HCT116 (cell line): ENCODE measurements around the gene RAB30. TPM values are rescaled to one million over a fixed set of nuclear protein-coding genes. Genes with fewer than 3 reads are reported as not detected.

Experiments
- ATAC-seq: fragments of 200-7000 bp; cut with Tn5 transposase; 2 replicates; pipeline ENCODE4 v1.9.1; 2020; ENCODE audit warnings: mild to moderate bottlenecking, moderate library complexity
- BruUV-seq: library from RNA; stranded (reverse); fragments of 400-500 nt; replicated peaks from 2 replicates; lab custom pipeline; 2021; lab: Mats Ljungman, UMichigan
- CTCF ChIA-PET: fragments of 300-600 bp; sonication (Branson Sonifier 250); formaldehyde crosslinking; loops from one replicate; lab custom pipeline; 2021; ENCODE audit warnings: antibody characterized with exemption; lab: Charles Lee
- POLR2A ChIA-PET: fragments of 300-600, 350-600 bp; sonication (Branson Sonifier 250); formaldehyde crosslinking; loops from one replicate; lab custom pipeline; 2021; ENCODE audit warnings: antibody characterized with exemption; lab: Charles Lee
- RAD21 ChIA-PET, 2 experiments: fragments of 300-600 bp; sonication (Branson Sonifier 250); formaldehyde crosslinking; loops; one replicate each; lab custom pipeline; 2023; ENCODE audit warnings: low total read pairs in 2 of 2; ENCODE audit not compliant: uncharacterized antibody in 2 of 2, unreplicated experiment in 2 of 2, low non-redundant PET in 1 of 2; lab: Charles Lee
- DNase-seq: peaks from one replicate; pipeline ENCODE4 v3.0.0-alpha.2; 2010; ENCODE audit warnings: low read depth, low spot score
- H2AFZ ChIP-seq: fragments of 200-600 bp; shearing (Covaris generic), sonication (generic); 2 replicates; pipeline ENCODE4 v1.6.1; 2017; ENCODE audit warnings: low read depth, mixed run types, mixed read lengths, antibody characterized with exemption, low read length; ENCODE audit not compliant: poor library complexity, severe bottlenecking
- H3K27ac ChIP-seq: 2 replicates; pipeline ENCODE4 v1.5.1; 2012; ENCODE audit warnings: low read depth, low read length
- H3K27me3 ChIP-seq: fragments of 200-600 bp; sonication (generic); 2 replicates; pipeline ENCODE4 v1.6.1; 2016; ENCODE audit warnings: mixed run types, low read length, mixed read lengths; ENCODE audit not compliant: insufficient read depth
- H3K36me3 ChIP-seq, 2 experiments: fragments of 200-500 bp in 1 of 2; fragments of 200-600 bp in 1 of 2; sonication (Bioruptor generic) in 1 of 2; sonication (generic) in 1 of 2; 2 replicates each; pipeline versions ENCODE4 v1.5.1 to v1.6.1; 2014 to 2016; ENCODE audit warnings: low read length in 2 of 2, inconsistent platforms in 1 of 2, mixed read lengths in 1 of 2, mixed run types in 1 of 2; ENCODE audit not compliant: insufficient read depth in 2 of 2, control insufficient read depth in 1 of 2
- H3K4me1 ChIP-seq, 2 experiments: fragments of 200-600 bp in 1 of 2; sonication (generic) in 1 of 2; 2 replicates each; pipeline versions ENCODE4 v1.5.1 to v1.6.1; 2012 to 2017; ENCODE audit warnings: low read length in 2 of 2, inconsistent platforms in 1 of 2, mild to moderate bottlenecking in 1 of 2, mixed read lengths in 1 of 2, mixed run types in 1 of 2, moderate library complexity in 1 of 2; ENCODE audit not compliant: insufficient read depth in 2 of 2, control insufficient read depth in 1 of 2
- H3K4me2 ChIP-seq: fragments of 200-600 bp; sonication (generic); 2 replicates; pipeline ENCODE4 v1.6.1; 2017; ENCODE audit warnings: mixed run types, low read length, mixed read lengths
- H3K4me3 ChIP-seq, 2 experiments: fragments of 200-600 bp in 1 of 2; sonication (generic) in 1 of 2; replicated peaks in 1 of 2; 2 replicates each; pipeline ENCODE4 v1.5.1; 2011 to 2016; ENCODE audit warnings: low read length in 2 of 2, control low read depth in 1 of 2, low read depth in 1 of 2, mild to moderate bottlenecking in 1 of 2, mixed read lengths in 1 of 2, mixed run types in 1 of 2
- H3K79me2 ChIP-seq: fragments of 200-600 bp; sonication (generic); 2 replicates; pipeline ENCODE4 v1.6.1; 2017; ENCODE audit warnings: mild to moderate bottlenecking, mixed run types, low read length, moderate library complexity, mixed read lengths; ENCODE audit not compliant: insufficient read depth
- H3K9ac ChIP-seq: fragments of 200-600 bp; sonication (generic); 2 replicates; pipeline ENCODE4 v1.6.1; 2016; ENCODE audit warnings: low read length, mixed read lengths
- H3K9me2 ChIP-seq: fragments of 200-600 bp; sonication (generic), shearing (Covaris generic); 2 replicates; pipeline ENCODE4 v1.6.1; 2017; ENCODE audit warnings: mixed run types, mild to moderate bottlenecking, moderate library complexity; ENCODE audit not compliant: insufficient read depth
- H3K9me3 ChIP-seq, 2 experiments: fragments of 200-500 bp in 1 of 2; fragments of 200-600 bp in 1 of 2; sonication (Bioruptor generic) in 1 of 2; sonication (generic) in 1 of 2; 2 replicates each; pipeline ENCODE4 v1.6.1; 2014 to 2017; ENCODE audit warnings: low read length in 2 of 2, mixed read lengths in 2 of 2, inconsistent platforms in 1 of 2, low read depth in 1 of 2, mild to moderate bottlenecking in 1 of 2, mixed run types in 1 of 2, moderate library complexity in 1 of 2; ENCODE audit not compliant: control insufficient read depth in 1 of 2, insufficient read depth in 1 of 2
- H4K20me1 ChIP-seq: fragments of 200-600 bp; sonication (generic), shearing (Covaris generic); 2 replicates; pipeline ENCODE4 v1.6.1; 2017; ENCODE audit warnings: mixed run types, mild to moderate bottlenecking, moderate library complexity; ENCODE audit not compliant: insufficient read depth
- CBX3 ChIP-seq: IDR thresholded peaks from 2 replicates; pipeline ENCODE4 v1.6.1; 2012; ENCODE audit warnings: low read depth
- CEBPB ChIP-seq: IDR thresholded peaks from 2 replicates; pipeline ENCODE4 v1.6.1; 2012; ENCODE audit warnings: low read depth
- EGR1 ChIP-seq: IDR thresholded peaks from 2 replicates; pipeline ENCODE4 v1.6.1; 2012; ENCODE audit warnings: low read depth
- ELF1 ChIP-seq: IDR thresholded peaks from 2 replicates; pipeline ENCODE4 v1.6.1; 2012; ENCODE audit warnings: low read depth, borderline replicate concordance
- EZH2phosphoT487 ChIP-seq: fragments of 200-600 bp; IDR thresholded peaks from 2 replicates; pipeline ENCODE4 v1.6.1; 2018; ENCODE audit warnings: antibody characterized with exemption, borderline replicate concordance
- FOSL1 ChIP-seq: IDR thresholded peaks from 2 replicates; pipeline ENCODE4 v1.6.1; 2012; ENCODE audit warnings: low read depth
- JUND ChIP-seq: IDR thresholded peaks from 2 replicates; pipeline ENCODE4 v1.6.1; 2012
- POLR2A ChIP-seq: IDR thresholded peaks from 2 replicates; pipeline ENCODE4 v1.7.0; 2011; ENCODE audit warnings: borderline replicate concordance; ENCODE audit not compliant: insufficient read depth, insufficient read length; ENCODE audit errors: extremely low read depth
- POLR2AphosphoS5 ChIP-seq: IDR thresholded peaks from 2 replicates; pipeline ENCODE4 v1.6.1; 2011; ENCODE audit warnings: mild to moderate bottlenecking, low read depth, low read length, moderate library complexity
- RAD21 ChIP-seq: IDR thresholded peaks from 2 replicates; pipeline ENCODE4 v1.6.1; 2012; ENCODE audit warnings: low read depth, mild to moderate bottlenecking
- REST ChIP-seq: IDR thresholded peaks from 2 replicates; pipeline ENCODE4 v1.6.1; 2012; ENCODE audit warnings: low read depth
- SIN3A ChIP-seq: IDR thresholded peaks from 2 replicates; pipeline ENCODE4 v1.6.1; 2012; ENCODE audit warnings: low read depth
- SRF ChIP-seq: IDR thresholded peaks from 2 replicates; pipeline ENCODE4 v1.6.1; 2012; ENCODE audit warnings: low read depth
- TCF7L2 ChIP-seq: IDR thresholded peaks from 2 replicates; pipeline ENCODE4 v1.7.0; 2011; ENCODE audit warnings: borderline replicate concordance, inconsistent platforms; ENCODE audit not compliant: insufficient read depth, insufficient read length; ENCODE audit errors: extremely low read depth
- YY1 ChIP-seq: IDR thresholded peaks from 2 replicates; pipeline ENCODE4 v1.6.1; 2011; ENCODE audit warnings: low read length, low read depth, moderate library complexity, mild to moderate bottlenecking; ENCODE audit not compliant: insufficient replicate concordance; ENCODE audit errors: extremely low read depth
- ZBTB33 ChIP-seq: IDR thresholded peaks from 2 replicates; pipeline ENCODE4 v1.6.1; 2011; ENCODE audit warnings: mild to moderate bottlenecking, low read length, moderate library complexity; ENCODE audit not compliant: insufficient replicate concordance; ENCODE audit errors: extremely low read depth
- ZFX ChIP-seq: fragments of 450-650 bp; IDR thresholded peaks from 2 replicates; pipeline ENCODE4 v1.6.1; 2017
- ZNF274 ChIP-seq: fragments of 200-500 bp; sonication (Bioruptor generic); IDR thresholded peaks from 2 replicates; pipeline ENCODE4 v1.6.1; 2014; ENCODE audit warnings: mild to moderate bottlenecking, low read depth, low read length, inconsistent platforms
- intact Hi-C: fragments of 100-400 bp; cut with micrococcal nuclease; formaldehyde crosslinking; loops from 2 replicates; pipeline ENCODE4 v1.10.0; 2022
- total RNA-seq: library from RNA; stranded (reverse); gene quantifications from one replicate; pipeline ENCODE4 v1.2.1, GENCODE V29; 2021; ENCODE audit not compliant: unreplicated experiment
- TF ChIP-seq, protein P1 (sequence below): IDR thresholded peaks from 2 replicates; pipeline ENCODE4 v1.6.1; 2012
- TF ChIP-seq, protein P2 (sequence below): IDR thresholded peaks from 2 replicates; pipeline ENCODE4 v1.6.1; 2012

RAB30 gene
- total RNA-seq, 1 experiment from 2014 or later = 5.7 TPM

DNA sequence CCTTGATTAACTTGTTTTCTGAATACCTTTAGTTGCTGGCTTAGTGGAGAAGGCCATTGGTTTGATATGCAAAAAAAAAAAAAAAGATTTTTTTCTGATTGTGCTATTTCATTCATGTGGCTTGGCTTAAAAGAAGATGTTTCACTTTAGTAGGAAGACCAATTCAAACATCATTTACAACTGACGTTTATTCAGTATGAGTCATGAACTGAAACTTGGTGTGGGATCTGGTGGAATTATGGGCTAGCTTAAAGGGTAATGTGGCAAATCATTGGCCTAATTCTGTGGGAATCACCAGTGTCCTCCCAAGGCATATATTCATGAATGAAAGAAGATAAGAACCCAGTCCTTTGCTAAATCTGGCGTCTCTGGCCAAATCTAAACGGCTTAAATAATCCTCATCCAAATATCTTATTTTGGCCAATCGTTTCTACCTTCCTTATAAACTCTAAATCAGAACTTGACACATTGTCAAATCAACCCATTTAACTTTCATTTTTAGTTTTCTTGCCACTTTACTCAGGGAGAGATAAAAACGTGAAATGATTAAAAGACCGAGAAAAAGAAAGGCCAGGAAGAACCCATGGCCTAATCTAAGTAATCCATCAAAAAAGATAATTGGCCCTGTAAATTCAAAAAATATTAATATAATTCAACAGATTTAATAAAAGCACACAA, 93.1 kb downstream of the RAB30 start:
- ATAC-seq (no peak), DNase-seq (no peak)
- Histone ChIP-seq H3K36me3 (no peaks in the 10 kb centered on the region), H3K4me1 (peaks cover 0 to 17% of the 10 kb centered on the region in 2 experiments; a peak in 2 of 4 replicates), H3K9me2 (no peaks in the 10 kb centered on the region), H2AFZ (no peak overlapping the region), H3K27me3 (no peaks in the 10 kb centered on the region), H3K9ac (no peak overlapping the region), H3K4me3 (no peak overlapping the region), H3K27ac (no peak overlapping the region), H3K9me3 (no peaks in the 10 kb centered on the region), H3K4me2 (peak overlapping the region; percentile 24; the same call in 1 of the 2 replicates), H3K79me2 (no peaks in the 10 kb centered on the region), H4K20me1 (no peaks in the 10 kb centered on the region)
- BruUV-seq = no TSS peak
- ChIA-PET CTCF (no interaction called here), RAD21 (no interaction called here), POLR2A (no interaction called here)
- intact Hi-C loops = no loop called here
- no peak for TF ChIP-seq JUND
- no peak for TF ChIP-seq SIN3A
- no peak for TF ChIP-seq REST
- no peak for TF ChIP-seq EZH2phosphoT487
- no peak for TF ChIP-seq ELF1
- TF ChIP-seq POLR2A = no peak
- TF ChIP-seq ZNF274 = no peak
- no peak for TF ChIP-seq ZFX
- no peak for TF ChIP-seq YY1
- no peak for TF ChIP-seq SRF
- no peak for TF ChIP-seq ZBTB33
- no peak for TF ChIP-seq RAD21
- TF ChIP-seq, protein P1, sequence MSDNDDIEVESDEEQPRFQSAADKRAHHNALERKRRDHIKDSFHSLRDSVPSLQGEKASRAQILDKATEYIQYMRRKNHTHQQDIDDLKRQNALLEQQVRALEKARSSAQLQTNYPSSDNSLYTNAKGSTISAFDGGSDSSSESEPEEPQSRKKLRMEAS = no peak
- TF ChIP-seq POLR2AphosphoS5 = no peak
- TF ChIP-seq CEBPB = no peak
- TF ChIP-seq CBX3 = no peak
- TF ChIP-seq, protein P2, sequence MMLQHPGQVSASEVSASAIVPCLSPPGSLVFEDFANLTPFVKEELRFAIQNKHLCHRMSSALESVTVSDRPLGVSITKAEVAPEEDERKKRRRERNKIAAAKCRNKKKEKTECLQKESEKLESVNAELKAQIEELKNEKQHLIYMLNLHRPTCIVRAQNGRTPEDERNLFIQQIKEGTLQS = no peak
- no peak for TF ChIP-seq TCF7L2
- TF ChIP-seq EGR1 = no peak
- no peak for TF ChIP-seq FOSL1
